CD4-positive, alpha-beta T cell (primary cell): ENCODE results near the gene SUCO. TPM values are rescaled to one million over a fixed set of nuclear protein-coding genes. Genes with fewer than 3 reads are reported as not detected.

Experiments used
- ATAC-seq: fragments of 200-7000 bp; cut with Tn5 transposase; one replicate; pipeline ENCODE4 v1.10.0; 2022; ENCODE audit warnings: mild to moderate bottlenecking; ENCODE audit not compliant: poor library complexity
- CTCF ChIA-PET: fragments of 350-600 bp; sonication (Branson Sonifier 250); formaldehyde crosslinking; loops from one replicate; lab custom pipeline; 2021; ENCODE audit warnings: antibody characterized with exemption, inconsistent platforms; lab: Charles Lee
- POLR2A ChIA-PET: fragments of 350-600 bp; sonication (Branson Sonifier 250); formaldehyde crosslinking; loops from one replicate; lab custom pipeline; 2021; ENCODE audit warnings: antibody characterized with exemption, inconsistent platforms; lab: Charles Lee
- DNase-seq, 14 experiments: peaks; one replicate each; pipeline ENCODE4 v3.0.0-alpha.2; 2013 to 2020; ENCODE audit warnings: mixed read lengths in 2 of 14
- H3K27ac ChIP-seq, 2 donors: one replicate each; pipeline versions ENCODE4 v1.5.1 to v1.7.0; 2013; ENCODE audit warnings: low read length in 2 of 2, low read depth in 1 of 2, mild to moderate bottlenecking in 1 of 2
- H3K27me3 ChIP-seq, 2 experiments: 1 replicate in 1 of 2; 2 replicates in 1 of 2; pipeline versions ENCODE4 v1.6.1 to v1.7.0; 2013; ENCODE audit warnings: low read length in 2 of 2, control low read depth in 1 of 2, mild to moderate bottlenecking in 1 of 2, moderate library complexity in 1 of 2; ENCODE audit not compliant: insufficient read depth in 2 of 2, control insufficient read depth in 1 of 2
- H3K36me3 ChIP-seq: one replicate; pipeline ENCODE4 v1.6.1; 2013; ENCODE audit warnings: low read length, control low read depth; ENCODE audit not compliant: insufficient read depth
- H3K4me1 ChIP-seq: one replicate; pipeline ENCODE4 v1.6.1; 2013; ENCODE audit warnings: low read length, control low read depth; ENCODE audit not compliant: insufficient read depth
- H3K4me3 ChIP-seq: one replicate; pipeline ENCODE4 v1.5.1; 2013; ENCODE audit warnings: mild to moderate bottlenecking, low read length, moderate library complexity
- H3K9me3 ChIP-seq, 2 experiments: 1 replicate in 1 of 2; 2 replicates in 1 of 2; pipeline versions ENCODE4 v1.6.1 to v1.7.0; 2013; ENCODE audit warnings: low read length in 2 of 2, mild to moderate bottlenecking in 2 of 2, control low read depth in 1 of 2, moderate library complexity in 1 of 2; ENCODE audit not compliant: control insufficient read depth in 1 of 2, insufficient read depth in 1 of 2
- H3K27ac Mint-ChIP-seq: one replicate; pipeline ENCODE4 v1.8.0; 2020; ENCODE audit warnings: mixed read lengths
- H3K27me3 Mint-ChIP-seq: one replicate; pipeline ENCODE4 v1.8.0; 2021; ENCODE audit warnings: mixed read lengths
- H3K36me3 Mint-ChIP-seq: one replicate; pipeline ENCODE4 v1.8.0; 2021; ENCODE audit warnings: low read depth, mixed read lengths
- H3K4me1 Mint-ChIP-seq: one replicate; pipeline ENCODE4 v1.8.0; 2021; ENCODE audit warnings: low read depth, mixed read lengths
- H3K4me3 Mint-ChIP-seq: one replicate; pipeline ENCODE4 v1.8.0; 2020; ENCODE audit warnings: mild to moderate bottlenecking, mixed read lengths
- H3K9me3 Mint-ChIP-seq: one replicate; pipeline ENCODE4 v1.8.0; 2020; ENCODE audit warnings: mixed read lengths
- intact Hi-C, 2 experiments: fragments of 100-400 bp; cut with DNase I in 1 of 2; cut with micrococcal nuclease in 1 of 2; formaldehyde crosslinking; loops; one replicate each; pipeline versions ENCODE4 v1.15.1 to v1.9.0; 2023 to 2025; cut with DNase I, micrococcal nuclease
- total RNA-seq, 174 experiments: library from RNA in 2 of 174; stranded (reverse) in 2 of 174; gene quantifications; one replicate each; pipeline ENCODE4 v1.2.3 and lab custom pipeline; 2021 to 2026
- TF ChIP-seq, protein P1 (sequence below): fragments of 200-600 bp; IDR thresholded peaks from one replicate; pipeline ENCODE4 v1.8.0; 2022; ENCODE audit warnings: antibody characterized with exemption, mild to moderate bottlenecking

SUCO gene
- total RNA-seq, 2 experiments from 2014 or later: 93.1 to 104 TPM

DNA sequence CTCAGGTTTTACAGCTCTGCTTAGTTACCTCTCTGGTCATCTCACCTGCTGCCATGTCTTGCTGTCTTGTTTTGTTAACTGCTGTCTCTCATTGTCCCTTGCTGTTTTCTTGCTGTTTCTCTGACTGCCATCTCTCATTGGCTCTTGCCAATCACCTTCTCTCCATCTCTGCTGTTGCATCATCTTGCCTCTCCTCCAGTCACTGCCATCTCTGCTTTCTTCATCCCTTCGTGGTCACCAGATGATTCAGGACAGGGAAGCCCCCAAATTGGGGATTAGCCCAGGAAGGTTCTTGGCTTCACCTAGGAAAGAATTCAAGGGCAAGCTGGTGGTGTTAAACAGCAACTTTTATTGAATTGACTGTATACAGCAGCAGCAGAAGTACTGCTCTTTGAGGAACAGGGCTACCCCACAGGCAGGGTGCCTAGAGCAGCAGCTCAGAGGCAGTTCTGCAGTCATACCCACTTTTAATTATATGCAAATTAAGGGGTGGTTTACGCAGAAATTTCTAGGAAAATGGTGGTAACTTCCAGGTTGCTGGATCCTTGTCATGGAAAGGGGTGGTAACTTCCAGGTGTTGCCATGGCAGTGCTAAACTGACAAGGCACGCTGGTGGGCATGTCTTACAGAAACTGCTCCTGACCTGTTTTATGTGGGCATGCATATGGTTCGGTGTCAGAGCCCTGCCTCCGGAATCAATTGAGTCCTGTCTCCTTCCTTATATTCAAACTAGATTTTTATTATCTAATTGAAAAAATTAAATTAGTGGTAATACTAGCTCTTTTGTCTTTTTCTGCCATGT is 33.4 kb downstream of the SUCO start:
- Mint-ChIP-seq H3K27ac (no peak overlapping the region), H3K4me3 (no peak overlapping the region), H3K27me3 (no peaks in the 10 kb centered on the region), H3K4me1 (peaks cover 7% of the 10 kb centered on the region), H3K9me3 (peaks cover 3% of the 10 kb centered on the region), H3K36me3 (peaks cover 85% of the 10 kb centered on the region)
- ChIA-PET POLR2A (no interaction called here), CTCF (no interaction called here)
- Histone ChIP-seq H3K9me3 (peaks cover 0 to 4% of the 10 kb centered on the region in 2 experiments), H3K27ac (no peak overlapping the region), H3K4me3 (no peak overlapping the region), H3K4me1 (no peaks in the 10 kb centered on the region), H3K27me3 (no peaks in the 10 kb centered on the region), H3K36me3 (peaks cover 58% of the 10 kb centered on the region)
- intact Hi-C loops: no loop called here
- DNase-seq (no peak), ATAC-seq (no peak)
- TF ChIP-seq, protein P1, sequence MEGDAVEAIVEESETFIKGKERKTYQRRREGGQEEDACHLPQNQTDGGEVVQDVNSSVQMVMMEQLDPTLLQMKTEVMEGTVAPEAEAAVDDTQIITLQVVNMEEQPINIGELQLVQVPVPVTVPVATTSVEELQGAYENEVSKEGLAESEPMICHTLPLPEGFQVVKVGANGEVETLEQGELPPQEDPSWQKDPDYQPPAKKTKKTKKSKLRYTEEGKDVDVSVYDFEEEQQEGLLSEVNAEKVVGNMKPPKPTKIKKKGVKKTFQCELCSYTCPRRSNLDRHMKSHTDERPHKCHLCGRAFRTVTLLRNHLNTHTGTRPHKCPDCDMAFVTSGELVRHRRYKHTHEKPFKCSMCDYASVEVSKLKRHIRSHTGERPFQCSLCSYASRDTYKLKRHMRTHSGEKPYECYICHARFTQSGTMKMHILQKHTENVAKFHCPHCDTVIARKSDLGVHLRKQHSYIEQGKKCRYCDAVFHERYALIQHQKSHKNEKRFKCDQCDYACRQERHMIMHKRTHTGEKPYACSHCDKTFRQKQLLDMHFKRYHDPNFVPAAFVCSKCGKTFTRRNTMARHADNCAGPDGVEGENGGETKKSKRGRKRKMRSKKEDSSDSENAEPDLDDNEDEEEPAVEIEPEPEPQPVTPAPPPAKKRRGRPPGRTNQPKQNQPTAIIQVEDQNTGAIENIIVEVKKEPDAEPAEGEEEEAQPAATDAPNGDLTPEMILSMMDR: no peak

DNA sequence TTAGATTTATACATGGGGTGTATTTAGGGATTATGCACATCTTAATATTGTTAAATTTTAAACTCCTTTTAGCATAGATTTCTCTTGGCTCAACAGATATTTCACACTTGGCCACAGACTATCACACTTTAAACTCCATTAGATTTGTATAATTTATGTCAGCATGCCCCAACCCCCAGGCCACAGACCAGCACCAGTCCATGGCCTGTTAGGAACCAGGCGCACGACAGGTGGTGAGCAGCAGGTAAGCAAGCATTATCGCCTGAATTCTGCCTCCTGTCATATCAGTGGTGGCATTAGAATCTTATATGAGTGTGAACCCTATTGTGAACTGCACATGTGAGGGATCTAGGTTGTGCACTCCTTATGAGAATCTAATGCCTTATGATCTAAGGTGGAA is 34.8 kb downstream of the SUCO start:
- H3K9me3 ChIP-seq: peaks cover 0 to 4% of the 10 kb centered on the region in 2 experiments
- H3K4me1 ChIP-seq: no peaks in the 10 kb centered on the region
- H3K27ac ChIP-seq: no peak overlapping the region
- ATAC-seq: no peak
- peaks cover 3% of the 10 kb centered on the region for H3K9me3 Mint-ChIP-seq
- intact Hi-C loops: no loop called here
- peaks cover 6% of the 10 kb centered on the region for H3K4me1 Mint-ChIP-seq
- no peak overlapping the region for H3K4me3 Mint-ChIP-seq
- H3K27ac Mint-ChIP-seq: no peak overlapping the region
- no peak overlapping the region for H3K4me3 ChIP-seq
- H3K36me3 Mint-ChIP-seq: peaks cover 75% of the 10 kb centered on the region
- DNase-seq: no peak
- no peaks in the 10 kb centered on the region for H3K27me3 ChIP-seq
- POLR2A ChIA-PET: interaction anchor here (0.6 kb wide), 1 partner anchor 326 kb away, joined by 3 read pairs; no protein-coding TSS in a partner anchor
- peaks cover 51% of the 10 kb centered on the region for H3K36me3 ChIP-seq
- TF ChIP-seq, protein P1: no peak
- CTCF ChIA-PET: no interaction called here
- no peaks in the 10 kb centered on the region for H3K27me3 Mint-ChIP-seq

DNA sequence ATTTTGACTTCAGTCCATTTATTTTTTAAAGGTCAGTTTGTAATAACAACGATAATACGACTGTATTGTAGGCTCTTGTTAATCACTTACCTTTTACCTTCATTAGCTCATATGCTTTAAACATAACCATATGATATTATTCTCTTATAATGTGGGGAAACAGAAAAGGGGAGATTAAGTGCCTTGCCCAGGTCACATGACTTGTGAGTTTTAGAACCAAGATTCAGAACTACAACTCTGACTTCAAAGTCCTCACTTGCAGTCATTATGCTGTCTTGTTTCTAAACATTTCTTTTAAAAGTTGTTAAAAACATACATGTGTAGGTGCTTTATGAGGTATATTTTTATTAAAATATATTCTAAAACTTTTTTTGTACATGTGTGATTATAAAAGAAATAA is 41.1 kb downstream of the SUCO start:
- H3K27ac ChIP-seq: no peak overlapping the region
- TF ChIP-seq, protein P1: no peak
- no peak overlapping the region for H3K27ac Mint-ChIP-seq
- intact Hi-C loops: no loop called here
- no peaks in the 10 kb centered on the region for H3K4me1 ChIP-seq
- peaks cover 3% of the 10 kb centered on the region for H3K9me3 Mint-ChIP-seq
- POLR2A ChIA-PET: interaction anchor here (0.6 kb wide), 1 partner anchor 75 kb away, joined by 4 read pairs; no protein-coding TSS in a partner anchor
- no peak for ATAC-seq
- peaks cover 67% of the 10 kb centered on the region for H3K36me3 Mint-ChIP-seq
- no peak overlapping the region for H3K4me3 ChIP-seq
- CTCF ChIA-PET: no interaction called here
- no peak for DNase-seq
- H3K36me3 ChIP-seq: peaks cover 61% of the 10 kb centered on the region
- no peaks in the 10 kb centered on the region for H3K27me3 ChIP-seq
- no peaks in the 10 kb centered on the region for H3K27me3 Mint-ChIP-seq
- peaks cover 0 to 4% of the 10 kb centered on the region in 2 experiments for H3K9me3 ChIP-seq
- H3K4me1 Mint-ChIP-seq: peaks cover 2% of the 10 kb centered on the region
- H3K4me3 Mint-ChIP-seq: no peak overlapping the region
